NCI-H526 treated with DMSO at 0.1 percent for 48 hours (cell line): ENCODE results near the gene IL20RB.
"Not testable (repeated sequence)": the region's sequence is repeated elsewhere in the genome, so short reads cannot be mapped to it uniquely, and the experiment has no call there.

Source experiments
- DNase-seq: peaks from one replicate; lab custom pipeline; 2025; lab: John Stamatoyannopoulos, UW

The IL20RB gene

DNA sequence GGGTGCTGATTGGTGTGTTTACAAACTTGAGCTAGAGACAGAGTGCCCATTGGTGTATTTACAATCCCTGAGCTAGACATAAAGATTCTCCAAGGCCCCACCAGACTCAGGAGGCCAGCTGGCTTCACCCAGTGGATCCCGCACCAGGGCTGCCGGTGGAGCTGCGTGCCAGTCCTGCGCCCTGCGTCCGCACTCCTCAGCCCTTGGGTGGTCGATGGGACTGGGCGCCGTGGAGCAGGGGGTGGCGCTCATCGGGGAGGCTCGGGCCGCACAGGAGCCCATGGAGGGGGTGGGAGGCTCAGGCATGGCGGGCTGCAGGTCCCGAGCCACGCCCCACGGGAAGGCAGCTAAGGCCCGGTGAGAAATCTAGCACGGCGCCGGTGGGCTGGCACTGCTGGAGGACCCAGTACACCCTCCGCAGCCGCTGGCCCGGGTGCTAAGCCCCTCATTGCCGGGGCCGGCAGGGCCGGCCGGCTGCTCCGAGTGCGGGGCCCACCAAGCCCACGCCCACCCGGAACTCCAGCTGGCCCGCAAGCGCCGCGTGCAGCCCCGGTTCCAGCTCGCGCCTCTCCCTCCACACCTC is 29.7 kb downstream of the IL20RB start:
- not testable (repeated sequence) for DNase-seq

- DNase-seq: no peak
Measured at GRCh38 chr3:136988651-136989050, 30.9 kb downstream of the IL20RB start.

DNA sequence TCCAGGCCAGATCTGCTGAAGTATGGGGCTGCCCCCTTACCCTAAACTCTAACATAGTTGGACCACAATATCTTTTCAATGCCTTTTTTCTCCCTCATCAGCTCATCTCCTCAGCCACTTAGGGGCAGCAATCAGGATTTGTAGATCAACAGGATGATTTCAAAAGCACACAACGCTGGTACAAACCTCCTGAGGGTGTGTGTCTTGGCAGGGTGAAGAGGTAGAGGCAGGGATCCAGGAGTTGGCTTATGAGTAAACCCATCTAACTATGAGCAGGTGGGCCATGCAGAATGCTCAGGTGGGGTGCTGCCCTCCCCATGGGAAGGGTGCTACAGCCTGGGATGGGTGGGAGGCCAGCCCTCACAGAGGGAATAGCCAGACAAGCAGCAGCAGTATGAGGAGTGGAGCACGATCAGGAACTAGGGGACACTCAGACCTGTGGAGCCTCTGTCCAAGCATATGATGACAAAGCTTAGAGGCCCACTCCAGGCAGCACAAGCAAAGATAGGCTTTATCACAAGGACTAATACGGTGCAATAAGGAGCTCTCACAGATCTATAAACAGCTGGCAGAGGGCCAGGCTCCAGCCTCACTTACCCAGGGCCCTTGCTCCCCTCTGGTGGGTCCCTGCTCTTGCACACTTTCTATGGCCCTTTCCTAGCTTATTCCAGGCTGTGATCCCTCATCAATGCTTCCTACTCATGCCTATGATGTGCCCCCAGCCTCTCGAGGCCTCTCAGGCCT is 32.2 kb downstream of the IL20RB start:
- no peak for DNase-seq

DNA sequence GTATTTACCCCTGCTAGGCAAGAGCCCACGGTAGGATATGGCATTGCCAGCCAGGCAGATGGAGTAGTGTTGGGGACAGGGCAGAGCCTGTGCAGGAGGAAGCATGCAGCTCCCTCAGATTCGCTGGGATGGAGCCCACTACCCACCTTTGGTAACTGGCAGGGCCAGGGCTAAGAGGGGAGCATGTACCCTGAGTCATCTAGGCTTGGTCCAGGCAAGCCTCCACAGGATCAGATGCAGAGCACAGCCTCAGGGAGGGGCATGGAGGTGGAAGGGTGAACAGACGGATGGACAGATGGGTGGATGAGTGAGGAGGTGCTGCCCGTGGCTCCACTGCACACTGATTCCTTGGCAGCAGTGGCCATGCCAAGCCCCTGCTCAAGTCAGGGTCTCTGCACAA is 33.0 kb downstream of the IL20RB start:
- no peak for DNase-seq

DNA sequence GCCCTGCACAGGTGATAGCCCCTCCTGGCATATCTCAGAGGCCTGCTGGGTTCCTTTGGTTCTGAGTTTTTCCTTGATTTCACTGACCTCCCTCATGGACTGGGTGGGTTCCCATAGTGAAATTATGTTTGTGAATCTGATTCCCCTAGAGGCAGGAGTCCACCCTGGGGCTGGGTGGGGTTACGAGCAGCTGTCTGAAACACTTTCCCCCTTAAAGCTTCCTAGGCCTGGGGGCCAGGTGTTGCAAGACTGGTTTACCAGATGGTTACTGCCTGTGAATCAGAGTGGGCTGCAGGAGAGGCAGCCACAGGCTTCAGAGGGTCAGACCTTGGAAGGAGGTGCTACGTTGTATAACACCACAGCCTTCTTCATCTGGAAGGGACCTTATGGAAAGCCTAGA is 34.3 kb downstream of the IL20RB start:
- DNase-seq: no peak

DNA sequence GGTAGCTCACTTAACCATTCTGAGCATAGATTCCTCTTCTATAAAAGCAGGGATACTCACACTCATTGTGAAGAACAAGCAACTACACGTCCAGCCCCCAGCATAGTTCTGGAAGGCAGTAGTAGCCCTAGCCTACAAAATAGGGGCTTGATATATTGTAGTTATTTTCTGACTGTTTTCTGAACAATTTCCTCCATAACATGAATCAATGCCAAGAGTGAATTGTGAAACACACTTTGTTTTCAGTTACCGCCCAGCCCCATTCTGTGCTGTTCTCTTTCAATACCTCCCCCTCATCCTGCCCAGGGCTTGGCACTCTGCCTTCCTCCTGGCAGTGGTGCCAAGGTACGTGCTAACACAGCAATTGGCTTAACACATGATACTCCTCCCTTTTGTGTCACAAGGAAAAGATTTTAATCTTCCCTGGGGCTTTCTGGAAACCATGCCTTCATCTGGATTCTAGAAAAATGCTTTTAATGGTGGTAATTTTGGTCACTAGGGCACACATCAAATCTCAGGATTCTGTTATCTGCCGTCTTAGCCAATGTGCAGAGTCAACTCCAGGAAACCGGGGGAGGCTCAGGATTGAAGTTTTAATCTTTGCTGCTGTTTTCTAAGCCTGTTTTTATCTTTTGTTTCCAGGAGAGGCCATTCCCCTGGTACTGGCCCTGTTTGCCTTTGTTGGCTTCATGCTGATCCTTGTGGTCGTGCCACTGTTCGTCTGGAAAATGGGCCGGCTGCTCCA is 37.2 kb downstream of the IL20RB start:
- DNase-seq: no peak

GRCh38 chr3:136995652-136996051 is 37.9 kb downstream of the IL20RB start:
- no peak for DNase-seq

DNA sequence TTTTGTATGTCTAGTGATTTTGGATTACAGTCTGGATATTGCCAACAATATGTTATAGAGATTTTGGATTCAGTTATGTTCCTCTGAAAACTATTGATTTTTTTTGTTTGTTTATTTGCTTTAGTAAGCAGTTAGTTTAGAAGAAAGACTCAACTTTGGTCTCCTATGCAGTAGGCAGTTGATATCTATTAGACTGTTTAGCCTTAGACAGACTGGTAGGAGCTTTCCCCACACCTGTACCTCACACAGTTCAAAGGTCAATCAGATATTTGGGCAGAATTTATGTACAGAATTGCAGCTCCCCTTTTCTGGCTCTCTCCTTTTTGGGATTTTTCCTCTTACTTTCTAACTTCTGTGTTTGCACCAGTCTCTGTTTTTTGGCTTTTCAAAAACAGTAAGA is 42.3 kb downstream of the IL20RB start:
- no peak for DNase-seq

DNA sequence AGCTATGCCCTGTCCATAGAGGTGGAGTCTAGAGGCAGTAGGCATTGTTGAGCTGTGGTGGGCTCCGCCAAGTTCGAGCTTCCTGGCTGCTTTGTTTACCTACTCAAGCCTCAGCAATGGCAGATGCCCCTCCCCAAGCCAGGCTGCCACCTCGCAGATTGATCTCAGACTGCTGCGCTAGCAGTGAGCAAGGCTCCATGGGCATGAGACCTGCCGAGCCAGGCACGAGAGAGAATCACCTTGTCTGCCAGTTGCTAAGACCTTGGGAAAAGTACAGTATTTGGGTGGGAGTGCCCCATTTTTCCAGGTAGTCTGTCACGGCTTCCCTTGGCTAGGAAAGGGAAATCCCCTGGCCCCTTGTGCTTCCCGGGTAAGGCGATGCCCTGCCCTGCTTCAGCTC is 49.6 kb downstream of the IL20RB start:
- not testable (repeated sequence) for DNase-seq

DNA sequence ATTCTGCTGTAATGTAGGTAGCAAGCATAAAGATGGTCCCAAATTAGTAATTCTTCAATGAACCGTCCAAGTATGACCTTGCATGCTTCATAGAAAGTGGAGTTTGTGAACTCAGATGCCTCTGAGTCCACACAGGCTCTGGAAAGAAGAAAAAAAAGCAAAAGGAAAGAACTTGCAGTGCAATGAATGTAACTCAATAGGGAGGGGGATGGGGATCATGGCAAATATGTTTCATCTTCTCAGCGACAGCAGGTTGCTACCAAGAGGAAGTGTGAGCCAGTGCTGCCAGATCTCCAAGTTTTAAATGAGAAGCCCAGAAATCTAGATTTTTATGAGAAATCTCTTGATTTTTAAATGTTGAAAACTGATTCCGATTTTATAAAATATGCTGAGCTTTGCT is 50.3 kb downstream of the IL20RB start:
- DNase-seq: no peak

DNA sequence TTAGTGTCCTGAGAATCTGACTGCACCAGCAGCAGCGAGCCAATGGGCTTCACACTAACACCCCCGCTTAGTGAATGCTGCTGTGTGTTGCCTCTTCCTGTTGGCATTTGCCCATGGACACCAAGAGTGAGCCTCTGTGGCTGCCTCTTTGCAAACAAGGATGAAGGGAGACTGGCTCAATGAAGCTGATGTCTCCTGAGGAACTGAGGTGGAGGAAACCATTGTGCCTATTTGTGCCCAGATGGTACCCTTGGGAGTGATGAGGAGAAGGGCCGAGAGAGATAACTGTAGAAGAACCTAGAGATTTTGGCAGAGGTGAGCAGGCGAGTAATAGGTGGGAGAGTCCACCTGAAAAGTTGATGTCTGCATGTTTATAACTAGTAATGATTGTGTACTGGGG is 51.2 kb downstream of the IL20RB start:
- no peak for DNase-seq

GRCh38 chr3:137010137-137010536 is 52.4 kb downstream of the IL20RB start:
- no peak for DNase-seq

- no peak for DNase-seq
Measured at GRCh38 chr3:137011153-137011552, 53.4 kb downstream of the IL20RB start.

DNA sequence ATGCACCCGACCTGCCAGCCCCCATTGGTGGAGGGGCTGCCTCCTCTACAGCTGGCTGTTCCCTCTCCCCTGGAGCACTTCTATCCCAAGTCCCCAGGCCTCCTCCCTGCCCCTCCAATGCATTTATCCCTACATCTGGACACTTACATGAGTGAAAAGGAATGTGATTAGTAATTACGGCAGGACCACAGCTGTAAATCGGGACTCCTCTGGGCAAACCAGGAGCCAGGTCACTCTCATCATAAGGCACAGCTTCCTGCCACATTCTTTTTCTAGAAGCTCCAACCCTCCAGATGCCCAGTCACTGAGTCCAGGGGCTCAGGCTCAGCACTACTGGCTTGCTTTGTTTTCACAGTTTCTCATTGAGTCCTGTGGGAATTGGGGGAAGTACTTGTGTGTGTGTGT is 54.3 kb downstream of the IL20RB start:
- DNase-seq: no peak

- peak; percentile 69 for DNase-seq
Measured at GRCh38 chr3:137013951-137014688, 56.3 kb downstream of the IL20RB start.

- not testable (repeated sequence) for DNase-seq
Measured at GRCh38 chr3:137017316-137017715, 59.5 kb downstream of the IL20RB start.

DNA sequence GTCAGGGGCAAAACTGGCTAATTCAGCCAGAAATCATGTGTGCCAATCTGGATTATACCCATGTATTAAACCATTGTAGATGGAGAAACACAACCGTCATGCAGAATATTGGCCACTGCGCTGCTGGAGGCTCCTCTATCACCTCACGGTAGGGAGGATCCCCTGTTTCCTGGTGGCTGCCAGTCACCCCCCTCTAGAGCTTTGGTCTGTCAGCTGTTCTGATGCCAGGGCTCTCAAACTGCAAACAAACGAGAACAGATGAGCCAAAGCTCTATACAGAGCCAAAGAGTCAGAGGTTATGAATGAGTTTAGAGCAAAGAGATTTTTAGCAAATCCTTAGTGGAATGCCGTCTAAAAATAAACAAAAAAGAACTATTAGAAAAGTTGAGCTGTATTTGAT is 62.5 kb downstream of the IL20RB start:
- no peak for DNase-seq

- DNase-seq: no peak
Measured at GRCh38 chr3:137020888-137021287, 63.1 kb downstream of the IL20RB start.

DNA sequence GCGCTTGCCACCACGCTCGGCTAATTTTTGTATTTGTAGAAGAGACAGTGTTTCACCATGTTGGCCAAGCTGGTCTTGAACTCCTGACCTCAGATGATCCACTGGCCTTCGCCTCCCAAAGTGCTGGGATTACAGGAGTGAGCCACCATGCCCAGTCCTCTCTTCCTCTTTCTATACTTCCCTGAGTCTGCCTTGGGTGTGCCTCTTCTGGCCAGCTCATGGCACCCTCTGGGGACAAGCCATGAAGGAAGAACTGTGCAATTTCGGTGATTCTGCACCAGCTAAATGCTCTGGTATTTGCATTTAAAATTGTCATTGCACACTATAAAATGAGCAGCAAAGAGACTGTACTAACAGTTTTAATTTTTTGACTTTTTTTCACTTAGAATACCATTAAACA is 66.6 kb downstream of the IL20RB start:
- DNase-seq: no peak

GRCh38 chr3:137026701-137027100 is 68.9 kb downstream of the IL20RB start:
- DNase-seq: no peak

DNA sequence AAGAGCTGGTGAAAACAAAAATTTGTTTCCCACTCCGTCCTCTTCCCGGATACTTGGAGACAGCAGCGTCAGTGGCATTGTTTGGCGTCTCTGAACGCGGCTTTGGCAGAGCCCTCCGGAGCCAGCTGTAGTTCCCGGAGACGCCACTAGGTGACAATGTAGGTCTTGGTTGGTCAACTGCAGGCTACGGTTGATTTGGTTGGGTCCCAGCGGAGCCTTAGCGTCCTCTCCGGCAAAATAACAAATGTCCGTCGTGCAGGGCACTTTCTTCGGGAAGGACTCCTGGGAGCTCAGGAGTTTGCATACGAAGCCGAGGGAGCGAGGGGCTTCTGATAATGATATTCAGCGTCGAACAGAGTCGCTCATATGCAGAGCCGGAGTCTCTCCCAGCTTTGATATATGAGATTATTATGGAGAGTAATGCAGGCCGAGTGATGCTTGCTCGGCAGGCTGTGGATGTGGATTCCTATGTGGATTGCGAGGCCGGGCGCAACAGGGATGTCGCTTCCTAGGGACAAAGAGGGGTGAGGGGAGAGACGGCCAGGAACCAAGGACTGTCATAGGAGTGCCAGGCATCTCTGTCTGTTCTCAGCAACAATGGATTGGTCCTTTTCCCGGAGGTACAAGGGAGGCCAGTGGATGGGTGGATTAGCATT is 74.8 kb downstream of the IL20RB start:
- peak; percentile 85 for DNase-seq

GRCh38 chr3:137035631-137036030 is 77.8 kb downstream of the IL20RB start:
- DNase-seq: no peak
